Esophagus muscularis mucosa (tissue), 3 donors: Measurements from ENCODE around the gene VWA1.

Source experiments
- CTCF ChIP-seq, 3 experiments: fragments of 200-600 bp in 2 of 3; fragments of 450-650 bp in 1 of 3; sonication (generic) in 2 of 3; IDR thresholded peaks; one replicate each; pipeline ENCODE4 v1.5.1; 2017 to 2019; ENCODE audit warnings: antibody characterized with exemption in 3 of 3, mild to moderate bottlenecking in 2 of 3, moderate library complexity in 1 of 3
- POLR2A ChIP-seq: fragments of 450-650 bp; IDR thresholded peaks from one replicate; pipeline ENCODE4 v1.6.1; 2017; ENCODE audit warnings: antibody characterized with exemption, moderate library complexity, mild to moderate bottlenecking, low read depth
- POLR2AphosphoS5 ChIP-seq, 2 donors: sonication (generic); formaldehyde crosslinking; IDR thresholded peaks; one replicate each; pipeline ENCODE4 v1.6.1; 2017; ENCODE audit warnings: antibody characterized with exemption in 2 of 2

GRCh38 chr1:1427820-1428148, 7.7 kb upstream of the VWA1 start:
- no peak for TF ChIP-seq POLR2A
- TF ChIP-seq CTCF (IDR thresholded peaks at IDR 0.05), result no peak
- TF ChIP-seq POLR2AphosphoS5 (IDR thresholded peaks at IDR 0.05), result no peak
